ENCODE data around the gene C1orf232.

GRCh38 chr1:26148887-26149286 is 19.9 kb downstream of the C1orf232 start:
- TF ChIP-seq EP300 (IDR thresholded peaks at IDR 0.05) (no peak), CTCF (IDR thresholded peaks at IDR 0.05) (no peak), POLR2A (IDR thresholded peaks at IDR 0.05) (no peak), POLR2AphosphoS5 (IDR thresholded peaks at IDR 0.05) (no peak)
